A549 (cell line): ENCODE data around the gene ZBTB20.

ENCODE experiments used
- CBX2 ChIP-seq: fragments of 200-600 bp; sonication (generic); IDR thresholded peaks from 2 replicates; pipeline ENCODE4 v1.6.1; 2016; ENCODE audit warnings: low read depth, mild to moderate bottlenecking, borderline replicate concordance
- CTCF ChIP-seq: fragments of >200 bp; sonication (Bioruptor Twin); formaldehyde crosslinking; IDR thresholded peaks from 3 replicates; pipeline ENCODE4 v1.5.1; 2016
- JUN ChIP-seq, 2 experiments: fragments of >200 bp; sonication (Bioruptor Twin); formaldehyde crosslinking; IDR thresholded peaks; 2 replicates in 1 of 2; 3 replicates in 1 of 2; pipeline ENCODE4 v1.6.1; 2016 to 2017
- KDM1A ChIP-seq: fragments of 200-600 bp; sonication (generic); IDR thresholded peaks from 2 replicates; pipeline ENCODE4 v1.6.1; 2016; ENCODE audit warnings: low read depth, mild to moderate bottlenecking

GRCh38 chr3:115004201-115005140, 142.6 kb downstream of the ZBTB20 start:
- TF ChIP-seq JUN (IDR thresholded peaks at IDR 0.05) (no peak), CTCF (no peak), KDM1A (no peak), CBX2 (no peak)
